CD8-positive, alpha-beta memory T cell (primary cell): ENCODE results near the gene INPP5A. TPM values are rescaled to one million over a fixed set of nuclear protein-coding genes. Genes with fewer than 3 reads are reported as not detected.

Experiments
- CTCF ChIA-PET: fragments of 350-600 bp; sonication (Branson Sonifier 250); formaldehyde crosslinking; loops from one replicate; lab custom pipeline; 2021; ENCODE audit warnings: antibody characterized with exemption; lab: Charles Lee
- POLR2A ChIA-PET: fragments of 350-600 bp; sonication (Branson Sonifier 250); formaldehyde crosslinking; loops from one replicate; lab custom pipeline; 2021; ENCODE audit warnings: antibody characterized with exemption; lab: Charles Lee
- DNase-seq, 5 donors: peaks; one replicate each; pipeline versions ENCODE4 v3.0.0 to v3.0.0-alpha.2; 2020 to 2022; ENCODE audit warnings: mixed read lengths in 1 of 5
- H3K27ac ChIP-seq: one replicate; pipeline ENCODE4 v1.7.0; 2013; ENCODE audit warnings: low read depth, mild to moderate bottlenecking, low read length, moderate library complexity
- H3K27me3 ChIP-seq: 2 replicates; pipeline ENCODE4 v1.7.0; 2013; ENCODE audit warnings: low read length, mild to moderate bottlenecking; ENCODE audit not compliant: insufficient read depth, poor library complexity, severe bottlenecking
- H3K36me3 ChIP-seq: 2 replicates; pipeline ENCODE4 v1.7.0; 2013; ENCODE audit warnings: mild to moderate bottlenecking, low read length, moderate library complexity; ENCODE audit not compliant: insufficient read depth
- H3K4me1 ChIP-seq: 2 replicates; pipeline ENCODE4 v1.7.0; 2013; ENCODE audit warnings: mild to moderate bottlenecking, low read length, moderate library complexity; ENCODE audit not compliant: insufficient read depth
- H3K4me3 ChIP-seq: 2 replicates; pipeline ENCODE4 v1.7.0; 2013; ENCODE audit warnings: mild to moderate bottlenecking, low read length
- H3K9me3 ChIP-seq: 2 replicates; pipeline ENCODE4 v1.7.0; 2013; ENCODE audit warnings: mild to moderate bottlenecking, low read length
- H3K27ac Mint-ChIP-seq, 8 donors: one replicate each; pipeline ENCODE4 v1.8.0; 2020 to 2021; ENCODE audit warnings: mixed read lengths in 8 of 8, mild to moderate bottlenecking in 6 of 8, inconsistent platforms in 3 of 8, moderate library complexity in 3 of 8
- H3K27me3 Mint-ChIP-seq, 2 donors: one replicate each; pipeline ENCODE4 v1.8.0; 2020 to 2021; ENCODE audit warnings: mixed read lengths in 2 of 2, mild to moderate bottlenecking in 1 of 2, moderate library complexity in 1 of 2
- H3K36me3 Mint-ChIP-seq, 3 donors: one replicate each; pipeline ENCODE4 v1.8.0; 2020 to 2021; ENCODE audit warnings: mixed read lengths in 3 of 3, inconsistent platforms in 1 of 3, mild to moderate bottlenecking in 1 of 3
- H3K4me1 Mint-ChIP-seq, 3 donors: one replicate each; pipeline ENCODE4 v1.8.0; 2020 to 2021; ENCODE audit warnings: mixed read lengths in 3 of 3, inconsistent platforms in 1 of 3, mild to moderate bottlenecking in 1 of 3
- H3K4me3 Mint-ChIP-seq, 7 donors: one replicate each; pipeline ENCODE4 v1.8.0; 2020 to 2021; ENCODE audit warnings: mixed read lengths in 7 of 7, mild to moderate bottlenecking in 6 of 7, moderate library complexity in 4 of 7, inconsistent platforms in 2 of 7
- H3K9me3 Mint-ChIP-seq, 5 donors: one replicate each; pipeline ENCODE4 v1.8.0; 2020 to 2022; ENCODE audit warnings: mixed read lengths in 5 of 5, mild to moderate bottlenecking in 3 of 5, moderate library complexity in 2 of 5, inconsistent platforms in 1 of 5
- polyA plus RNA-seq: library from polyadenylated mRNA; unstranded; fragments of 300-500 nt; fragmentation: Illumina TruSeq; gene quantifications from one replicate; pipeline ENCODE4 v1.2.3, GENCODE V29; 2021
- total RNA-seq, 2 experiments: library from RNA; stranded (reverse); gene quantifications; one replicate each; pipeline ENCODE4 v1.2.3, GENCODE V29; 2021

The INPP5A gene
- total and polyA plus RNA-seq, 3 experiments from 2014 or later, result 1.1 to 6.1 (median 4.8) TPM

GRCh38 chr10:132696728-132697577, 159.4 kb downstream of the INPP5A start:
- H3K4me1 Mint-ChIP-seq, result peaks cover 0 to 3% (median 2%) of the 10 kb centered on the region in 3 donors
- peaks cover 2 to 23% (median 11%) of the 10 kb centered on the region in 5 donors for H3K9me3 Mint-ChIP-seq
- Histone ChIP-seq H3K4me1 (no peaks in the 10 kb centered on the region), H3K36me3 (no peaks in the 10 kb centered on the region), H3K4me3 (no peak overlapping the region), H3K9me3 (no peaks in the 10 kb centered on the region), H3K27me3 (no peaks in the 10 kb centered on the region), H3K27ac (no peak overlapping the region)
- peaks cover 8 to 39% (median 26%) of the 10 kb centered on the region in 3 donors for H3K36me3 Mint-ChIP-seq
- no peaks in the 10 kb centered on the region for H3K27me3 Mint-ChIP-seq
- H3K4me3 Mint-ChIP-seq, result no peak overlapping the region
- CTCF ChIA-PET, result no interaction called here
- POLR2A ChIA-PET, result no interaction called here
- peak overlapping the region in 1 of 8 donors; percentile 83 for H3K27ac Mint-ChIP-seq
- DNase-seq, result peak in 1 of 5 donors; percentile 36

- peak in 1 of 5 donors; percentile 22 for DNase-seq
- Histone ChIP-seq H3K4me1 (no peaks in the 10 kb centered on the region), H3K36me3 (no peaks in the 10 kb centered on the region), H3K27ac (no peak overlapping the region), H3K9me3 (no peaks in the 10 kb centered on the region), H3K4me3 (no peak overlapping the region), H3K27me3 (no peaks in the 10 kb centered on the region)
- POLR2A ChIA-PET, result no interaction called here
- CTCF ChIA-PET, result no interaction called here
- H3K4me1 Mint-ChIP-seq, result peaks cover 4 to 10% (median 6%) of the 10 kb centered on the region in 3 donors
- H3K27me3 Mint-ChIP-seq, result no peaks in the 10 kb centered on the region
- no peak overlapping the region for H3K27ac Mint-ChIP-seq
- H3K9me3 Mint-ChIP-seq, result peaks cover 2 to 20% (median 11%) of the 10 kb centered on the region in 5 donors
- peaks cover 6 to 33% (median 23%) of the 10 kb centered on the region in 3 donors for H3K36me3 Mint-ChIP-seq
- no peak overlapping the region for H3K4me3 Mint-ChIP-seq
Observed at GRCh38 chr10:132697578-132698200, 160.1 kb downstream of the INPP5A start.

GRCh38 chr10:132698211-132698751, 160.7 kb downstream of the INPP5A start:
- Histone ChIP-seq H3K4me3 (no peak overlapping the region), H3K27me3 (no peaks in the 10 kb centered on the region), H3K4me1 (no peaks in the 10 kb centered on the region), H3K27ac (no peak overlapping the region), H3K36me3 (no peaks in the 10 kb centered on the region), H3K9me3 (no peaks in the 10 kb centered on the region)
- Mint-ChIP-seq H3K4me3 (no peak overlapping the region), H3K36me3 (peaks cover 6 to 29% (median 23%) of the 10 kb centered on the region in 3 donors), H3K4me1 (peaks cover 4 to 10% (median 6%) of the 10 kb centered on the region in 3 donors), H3K27me3 (no peaks in the 10 kb centered on the region), H3K27ac (peak overlapping the region in 1 of 8 donors; percentile 75), H3K9me3 (peaks cover 2 to 16% (median 11%) of the 10 kb centered on the region in 5 donors)
- DNase-seq, result peak in 1 of 5 donors; percentile 10
- ChIA-PET POLR2A (no interaction called here), CTCF (no interaction called here)

GRCh38 chr10:132698761-132699391, 161.3 kb downstream of the INPP5A start:
- DNase-seq, result peak in 1 of 5 donors; percentile 39
- Mint-ChIP-seq H3K27me3 (no peaks in the 10 kb centered on the region), H3K4me3 (no peak overlapping the region), H3K9me3 (peaks cover 2 to 16% (median 11%) of the 10 kb centered on the region in 5 donors), H3K36me3 (peaks cover 6 to 27% (median 23%) of the 10 kb centered on the region in 3 donors), H3K4me1 (peaks cover 4 to 10% (median 6%) of the 10 kb centered on the region in 3 donors), H3K27ac (no peak overlapping the region)
- ChIA-PET POLR2A (no interaction called here), CTCF (no interaction called here)
- Histone ChIP-seq H3K9me3 (no peaks in the 10 kb centered on the region), H3K27ac (no peak overlapping the region), H3K4me3 (no peak overlapping the region), H3K27me3 (no peaks in the 10 kb centered on the region), H3K36me3 (no peaks in the 10 kb centered on the region), H3K4me1 (no peaks in the 10 kb centered on the region)

- peak in 1 of 5 donors; percentile 44 for DNase-seq
- Histone ChIP-seq H3K27me3 (no peaks in the 10 kb centered on the region), H3K36me3 (no peaks in the 10 kb centered on the region), H3K27ac (no peak overlapping the region), H3K4me3 (no peak overlapping the region), H3K9me3 (no peaks in the 10 kb centered on the region), H3K4me1 (no peaks in the 10 kb centered on the region)
- H3K4me1 Mint-ChIP-seq, result peaks cover 4 to 10% (median 6%) of the 10 kb centered on the region in 3 donors
- no peak overlapping the region for H3K27ac Mint-ChIP-seq
- ChIA-PET POLR2A (no interaction called here), CTCF (no interaction called here)
- H3K4me3 Mint-ChIP-seq, result no peak overlapping the region
- H3K27me3 Mint-ChIP-seq, result no peaks in the 10 kb centered on the region
- H3K9me3 Mint-ChIP-seq, result peaks cover 2 to 14% (median 8%) of the 10 kb centered on the region in 5 donors
- H3K36me3 Mint-ChIP-seq, result peaks cover 6 to 26% (median 20%) of the 10 kb centered on the region in 3 donors
Observed at GRCh38 chr10:132699411-132700155, 162.0 kb downstream of the INPP5A start.

- peaks cover 6 to 27% (median 13%) of the 10 kb centered on the region in 3 donors for H3K36me3 Mint-ChIP-seq
- H3K27me3 Mint-ChIP-seq, result no peaks in the 10 kb centered on the region
- Histone ChIP-seq H3K4me3 (no peak overlapping the region), H3K9me3 (no peaks in the 10 kb centered on the region), H3K27me3 (no peaks in the 10 kb centered on the region), H3K27ac (no peak overlapping the region), H3K4me1 (no peaks in the 10 kb centered on the region), H3K36me3 (no peaks in the 10 kb centered on the region)
- peaks cover 4 to 10% (median 6%) of the 10 kb centered on the region in 3 donors for H3K4me1 Mint-ChIP-seq
- peaks cover 0 to 7% (median 3%) of the 10 kb centered on the region in 5 donors for H3K9me3 Mint-ChIP-seq
- POLR2A ChIA-PET, result no interaction called here
- DNase-seq, result peak in 1 of 5 donors; percentile 7
- H3K27ac Mint-ChIP-seq, result peak overlapping the region in 1 of 8 donors; percentile 71
- CTCF ChIA-PET, result no interaction called here
- H3K4me3 Mint-ChIP-seq, result no peak overlapping the region
Observed at GRCh38 chr10:132700156-132701098, 162.8 kb downstream of the INPP5A start.
